Heart left ventricle (tissue), 16 donors: ENCODE data around the gene GLRA2. TPM values are rescaled to one million over a fixed set of nuclear protein-coding genes. Genes with fewer than 3 reads are reported as not detected.

Experiments
- ATAC-seq, 4 donors: fragments of 200-7000 bp; cut with Tn5 transposase; one replicate each; pipeline ENCODE4 v1.9.1; 2020 to 2022; ENCODE audit warnings: moderate library complexity in 4 of 4, mild to moderate bottlenecking in 3 of 4, moderate number of reproducible peaks in 1 of 4
- DNase-seq, 5 donors: peaks; one replicate each; pipeline ENCODE4 v3.0.0-alpha.2; 2020
- H3K27ac ChIP-seq, 12 donors: fragments of 200-600 bp; sonication (generic) in 4 of 12; one replicate each; pipeline versions ENCODE4 v1.5.0 to v1.8.0; 2016 to 2022; ENCODE audit warnings: mild to moderate bottlenecking in 2 of 12
- H3K27me3 ChIP-seq, 9 donors: fragments of 200-600 bp; sonication (generic) in 2 of 9; one replicate each; pipeline versions ENCODE4 v1.5.1 to v1.8.0; 2016 to 2022; ENCODE audit warnings: mild to moderate bottlenecking in 3 of 9
- H3K36me3 ChIP-seq, 9 donors: fragments of 200-600 bp; sonication (generic) in 2 of 9; one replicate each; pipeline versions ENCODE4 v1.5.0 to v1.8.0; 2018 to 2022; ENCODE audit warnings: mild to moderate bottlenecking in 2 of 9
- H3K4me1 ChIP-seq, 12 donors: fragments of 200-600 bp; sonication (generic) in 4 of 12; one replicate each; pipeline versions ENCODE4 v1.5.0 to v1.8.0; 2016 to 2022; ENCODE audit warnings: mild to moderate bottlenecking in 3 of 12
- H3K4me3 ChIP-seq, 12 donors: fragments of 200-600 bp; sonication (generic) in 4 of 12; one replicate each; pipeline versions ENCODE4 v1.5.0 to v1.8.0; 2017 to 2022; ENCODE audit warnings: mild to moderate bottlenecking in 9 of 12, moderate library complexity in 4 of 12
- H3K9me3 ChIP-seq, 12 donors: fragments of 200-600 bp; sonication (generic) in 4 of 12; one replicate each; pipeline versions ENCODE4 v1.5.0 to v1.8.0; 2016 to 2022; ENCODE audit warnings: mild to moderate bottlenecking in 1 of 12
- CTCF ChIP-seq, 12 donors: fragments of 200-600 bp; sonication (generic) in 4 of 12; IDR thresholded peaks; one replicate each; pipeline versions ENCODE4 v1.5.0 to v1.8.0; 2018 to 2022; ENCODE audit warnings: antibody characterized with exemption in 12 of 12, mild to moderate bottlenecking in 5 of 12
- POLR2A ChIP-seq, 2 donors: fragments of 450-650 bp; IDR thresholded peaks; one replicate each; pipeline ENCODE4 v1.6.1; 2017; ENCODE audit warnings: antibody characterized with exemption in 2 of 2, mild to moderate bottlenecking in 2 of 2, moderate library complexity in 2 of 2
- WGBS, 4 donors: extraction: QIAGEN DNeasy Blood & Tissue Kit in 2 of 4; methylation state at CpG; one replicate each; pipeline versions ENCODE4 v1.1.5 to v1.1.7; 2013 to 2018; 5-methylcytosine and 5-hydroxymethylcytosine counted together
- intact Hi-C, 10 donors: fragments of 100-400 bp; cut with DNase I; formaldehyde crosslinking; loops; one replicate each; pipeline versions ENCODE4 v1.11.1 to v1.14.2; 2022
- polyA plus RNA-seq, 2 donors: library from polyadenylated mRNA; stranded (reverse); fragments of 200-250 nt; gene quantifications; one replicate each; pipeline ENCODE4 v1.2.3, GENCODE V29; 2013
- total RNA-seq, 9 donors: library from RNA; depleted of rRNA in 2 of 9; stranded (reverse); fragments of >200 nt in 2 of 9; fragmentation: NEBNext Ultra II Directional in 3 of 9; extraction: Animal tissue kit (Norgen Biotek cat#: 25700) in 3 of 9; gene quantifications; one replicate each; pipeline versions ENCODE4 v1.1.0 to v1.2.4, GENCODE V29; 2016 to 2023
- donor health status: ischemic (EF 13 %, LVEDD 7.1; RV severe dilation, severe dysfunction).
- donor health status: healthy with polysubstance abuse.
- donor health status: DM: no; HTN: yes; CAD: no.
- donor health status: DM: no; HTN: no; CAD: no.
- donor health status: ischemic (EF 25% LVEDD 6.9; RV normal size, moderate dysfunction).
- donor health status: ischemic (EF 25% LVEDD 5.7; RV mildly dilated, moderate dysfunction).
- donor health status: healthy.
- donor health status: DM: yes; HTN: yes; CAD: no.
- donor health status: ischemic (EF 35%, LVEDD 5.7; RV mildly dilated, moderate dysfunction).
- donor health status: nonischemic (EF 11% LVEDD 7.7; RV severe dilation, severe dysfunction).
- donor health status: DM: yes; HTN: yes; CAD: no.
- donor health status: PGD.
- donor health status: ischemic (EF 29% LVEDD 5.4; RV normal size, mild dysfunction).
- donor health status: nonischemic (EF 23%, LVEDD 6.1; RV moderate dilation, normal function).

GLRA2 gene
- total and polyA plus RNA-seq, 11 donors = not detected

DNA sequence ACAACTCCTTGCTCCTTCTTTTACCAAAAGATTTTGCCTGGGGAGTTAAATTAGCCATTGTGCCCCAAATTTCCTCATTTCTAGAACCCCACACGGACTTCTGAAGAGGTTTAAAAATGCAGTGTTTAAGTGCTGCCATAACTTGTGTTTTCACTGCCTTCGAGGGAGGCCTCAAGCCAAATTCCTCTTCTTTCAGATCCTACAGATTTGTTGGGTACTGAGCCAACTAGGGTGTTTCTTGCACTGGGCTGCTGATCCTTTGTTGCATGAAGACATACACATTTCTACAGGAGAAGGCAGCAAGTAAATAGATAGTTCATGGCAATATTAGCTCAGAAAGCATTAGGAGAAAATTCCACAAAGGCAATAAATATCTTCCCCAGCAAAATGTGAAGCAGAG is 43.8 kb downstream of the GLRA2 start:
- ATAC-seq (no peak), DNase-seq (no peak)
- intact Hi-C loops = no loop called here
- no peaks in the 10 kb centered on the region for H3K9me3 ChIP-seq
- H3K27ac ChIP-seq = no peak overlapping the region
- no peaks in the 10 kb centered on the region for H3K36me3 ChIP-seq
- 25 to 71% (median 47%) methylated on average over 2 of the region's 2 CpGs for WGBS, 4 donors
- H3K27me3 ChIP-seq = no peaks in the 10 kb centered on the region
- H3K4me3 ChIP-seq = no peak overlapping the region
- no peaks in the 10 kb centered on the region for H3K4me1 ChIP-seq
- TF ChIP-seq CTCF (IDR thresholded peaks at IDR 0.05) (no peak), POLR2A (IDR thresholded peaks at IDR 0.05) (no peak)

DNA sequence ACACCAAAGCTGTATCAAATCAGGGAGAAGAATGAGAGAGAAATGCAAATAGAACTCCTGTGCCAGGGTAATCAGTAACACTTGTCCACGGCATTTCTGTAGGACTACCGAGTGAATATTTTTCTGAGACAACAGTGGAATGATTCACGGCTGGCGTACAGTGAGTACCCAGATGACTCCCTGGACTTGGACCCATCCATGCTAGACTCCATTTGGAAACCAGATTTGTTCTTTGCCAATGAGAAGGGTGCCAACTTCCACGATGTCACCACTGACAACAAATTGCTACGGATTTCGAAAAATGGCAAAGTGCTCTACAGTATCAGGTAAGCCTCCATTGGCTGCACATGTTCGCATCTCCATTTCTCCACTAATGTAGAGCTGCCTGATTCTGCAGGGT is 51.7 kb downstream of the GLRA2 start:
- Histone ChIP-seq H3K9me3 (no peaks in the 10 kb centered on the region), H3K4me3 (no peak overlapping the region), H3K4me1 (no peaks in the 10 kb centered on the region), H3K27ac (no peak overlapping the region), H3K36me3 (no peaks in the 10 kb centered on the region), H3K27me3 (no peaks in the 10 kb centered on the region)
- no peak for ATAC-seq
- intact Hi-C loops = no loop called here
- WGBS, 4 donors = 85 to 93% (median 88%) methylated on average over 8 of the region's 8 CpGs
- DNase-seq = no peak
- TF ChIP-seq POLR2A (IDR thresholded peaks at IDR 0.05) (no peak), CTCF (IDR thresholded peaks at IDR 0.05) (no peak)

- TF ChIP-seq POLR2A (IDR thresholded peaks at IDR 0.05) (no peak), CTCF (IDR thresholded peaks at IDR 0.05) (no peak)
- ATAC-seq = no peak
- no peak overlapping the region for H3K27ac ChIP-seq
- DNase-seq = no peak
- peaks cover 0 to 11% (median 0%) of the 10 kb centered on the region in 12 donors for H3K9me3 ChIP-seq
- H3K4me1 ChIP-seq = no peaks in the 10 kb centered on the region
- H3K4me3 ChIP-seq = no peak overlapping the region
- 85 to 94% (median 91%) methylated on average over 2 of the region's 2 CpGs for WGBS, 4 donors
- intact Hi-C loops = no loop called here
- no peaks in the 10 kb centered on the region for H3K27me3 ChIP-seq
- no peaks in the 10 kb centered on the region for H3K36me3 ChIP-seq
Measured at GRCh38 chrX:14584548-14584947, 55.2 kb downstream of the GLRA2 start.

DNA sequence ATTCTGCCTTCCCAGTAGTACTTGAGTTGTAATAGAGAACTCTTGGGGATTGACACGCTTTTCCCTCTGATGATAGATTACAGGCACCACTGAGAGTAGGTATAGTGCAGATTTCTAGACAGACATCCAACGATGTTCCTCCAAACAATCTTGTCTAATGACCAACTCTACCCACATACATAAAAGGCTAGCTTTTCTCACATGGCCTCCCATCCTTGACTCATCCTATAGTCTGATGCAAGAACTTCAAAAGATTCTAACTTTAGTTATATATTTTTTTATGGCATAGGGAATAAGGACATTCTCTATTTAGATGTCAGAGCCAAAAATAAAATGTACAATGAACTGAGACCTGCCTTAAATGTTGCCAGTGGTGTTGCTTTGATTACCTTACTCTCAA is 60.9 kb downstream of the GLRA2 start:
- H3K27ac ChIP-seq = no peak overlapping the region
- no peak for TF ChIP-seq POLR2A (IDR thresholded peaks at IDR 0.05)
- TF ChIP-seq CTCF (IDR thresholded peaks at IDR 0.05) = no peak
- no peak for ATAC-seq
- 56 to 79% (median 67%) methylated on average over 2 of the region's 2 CpGs for WGBS, 4 donors
- no peak overlapping the region for H3K4me3 ChIP-seq
- H3K9me3 ChIP-seq = peaks cover 0 to 11% (median 0%) of the 10 kb centered on the region in 12 donors
- intact Hi-C loops = no loop called here
- H3K27me3 ChIP-seq = no peaks in the 10 kb centered on the region
- H3K36me3 ChIP-seq = no peaks in the 10 kb centered on the region
- DNase-seq = no peak
- H3K4me1 ChIP-seq = no peaks in the 10 kb centered on the region
